ENCODE data around the gene FAIM2. TPM values are rescaled to one million over a fixed set of nuclear protein-coding genes. Genes with fewer than 3 reads are reported as not detected.
A peak's percentile ranks its signal among the peaks of the same experiment; 100 is the strongest.
"Not testable (repeated sequence)": the region's sequence is repeated elsewhere in the genome, so short reads cannot be mapped to it uniquely, and the experiment has no call there.

The FAIM2 gene
- total and polyA plus RNA-seq, 5 experiments from 2014 or later = 0.39 TPM; not detected in 4

GRCh38 chr12:49866859-49867569, 36.7 kb downstream of the FAIM2 start:
- Mint-ChIP-seq H3K36me3 (no peaks in the 10 kb centered on the region), H3K27me3 (peaks cover 0 to 6% (median 0%) of the 10 kb centered on the region in 5 donors), H3K27ac (peak overlapping the region in 1 of 10 donors; percentile 77), H3K4me3 (no peak overlapping the region), H3K9me3 (no peaks in the 10 kb centered on the region), H3K4me1 (peaks cover 0 to 5% (median 1%) of the 10 kb centered on the region in 4 donors)
- POLR2A ChIA-PET = interaction anchor here (0.5 to 1.2 kb wide), 2 partner anchors 125 to 336 kb away, joined by 3 to 4 read pairs; partner anchors contain the start of gene TMBIM6
- DNase-seq (peak; percentile 53 to 82 (median 69)), ATAC-seq (peak; percentile 77 to 89)

GRCh38 chr12:49865782-49866135, 37.9 kb downstream of the FAIM2 start:
- Mint-ChIP-seq H3K9me3 (no peaks in the 10 kb centered on the region), H3K4me3 (no peak overlapping the region), H3K27ac (no peak overlapping the region), H3K36me3 (no peaks in the 10 kb centered on the region), H3K4me1 (peaks cover 0 to 5% (median 1%) of the 10 kb centered on the region in 4 donors), H3K27me3 (peaks cover 0 to 6% (median 0%) of the 10 kb centered on the region in 5 donors)
- ATAC-seq = no peak
- POLR2A ChIA-PET = no interaction called here
- DNase-seq = no peak

GRCh38 chr12:49865109-49865781, 38.5 kb downstream of the FAIM2 start:
- Mint-ChIP-seq H3K9me3 (no peaks in the 10 kb centered on the region), H3K27me3 (peaks cover 0 to 6% (median 0%) of the 10 kb centered on the region in 5 donors), H3K4me1 (peaks cover 0 to 5% (median 1%) of the 10 kb centered on the region in 4 donors), H3K27ac (no peak overlapping the region), H3K36me3 (no peaks in the 10 kb centered on the region), H3K4me3 (no peak overlapping the region)
- POLR2A ChIA-PET = interaction anchor here (1.0 kb wide), 1 partner anchor 22 kb away, joined by 3 read pairs; the partner anchor contains the start of gene BCDIN3D
- DNase-seq = no peak
- ATAC-seq = no peak

- H3K9me3 Mint-ChIP-seq = peaks cover 0 to 3% (median 0%) of the 10 kb centered on the region in 9 donors
- no peak overlapping the region for H3K4me3 Mint-ChIP-seq
- H3K27me3 Mint-ChIP-seq = peaks cover 0 to 6% (median 2%) of the 10 kb centered on the region in 5 donors
- H3K4me1 Mint-ChIP-seq = peaks cover 0 to 5% (median 1%) of the 10 kb centered on the region in 4 donors
- no peaks in the 10 kb centered on the region for H3K36me3 Mint-ChIP-seq
- no peak for ATAC-seq
- no peak overlapping the region for H3K27ac Mint-ChIP-seq
- no peak for DNase-seq
- POLR2A ChIA-PET = interaction anchor here (1.0 kb wide), 1 partner anchor 22 kb away, joined by 3 read pairs; the partner anchor contains the start of gene BCDIN3D
Observed at GRCh38 chr12:49864798-49865090, 39.0 kb downstream of the FAIM2 start.

GRCh38 chr12:49863946-49864797, 39.5 kb downstream of the FAIM2 start:
- no peak for ATAC-seq
- peaks cover 0 to 5% (median 1%) of the 10 kb centered on the region in 4 donors for H3K4me1 Mint-ChIP-seq
- no peaks in the 10 kb centered on the region for H3K36me3 Mint-ChIP-seq
- no peak for DNase-seq
- no peak overlapping the region for H3K4me3 Mint-ChIP-seq
- peaks cover 0 to 7% (median 3%) of the 10 kb centered on the region in 5 donors for H3K27me3 Mint-ChIP-seq
- POLR2A ChIA-PET = interaction anchor here (1.0 kb wide), 1 partner anchor 21 kb away, joined by 3 read pairs; the partner anchor contains the start of gene BCDIN3D
- H3K9me3 Mint-ChIP-seq = peaks cover 0 to 4% (median 0%) of the 10 kb centered on the region in 9 donors
- no peak overlapping the region for H3K27ac Mint-ChIP-seq

- H3K4me3 Mint-ChIP-seq, H3K27ac Mint-ChIP-seq, ATAC-seq, H3K4me1 Mint-ChIP-seq, H3K36me3 Mint-ChIP-seq, POLR2A ChIA-PET, H3K9me3 Mint-ChIP-seq, H3K27me3 Mint-ChIP-seq, DNase-seq: not testable (repeated sequence)
Observed at GRCh38 chr12:49860921-49861320, 42.8 kb downstream of the FAIM2 start.

GRCh38 chr12:49855890-49856289, 47.8 kb downstream of the FAIM2 start:
- H3K9me3 Mint-ChIP-seq, H3K4me1 Mint-ChIP-seq, ATAC-seq, H3K27ac Mint-ChIP-seq, POLR2A ChIA-PET, H3K4me3 Mint-ChIP-seq, DNase-seq, H3K36me3 Mint-ChIP-seq: not testable (repeated sequence)
- peaks cover 0 to 20% (median 1%) of the 10 kb centered on the region in 5 donors for H3K27me3 Mint-ChIP-seq

- peaks cover 0 to 24% (median 3%) of the 10 kb centered on the region in 5 donors for H3K27me3 Mint-ChIP-seq
Observed at GRCh38 chr12:49854976-49855375, 48.7 kb downstream of the FAIM2 start.

GRCh38 chr12:49853671-49854070, 50.0 kb downstream of the FAIM2 start:
- no peak overlapping the region for H3K4me3 Mint-ChIP-seq
- H3K27me3 Mint-ChIP-seq = peaks cover 0 to 27% (median 0%) of the 10 kb centered on the region in 5 donors
- DNase-seq (no peak), ATAC-seq (no peak)
- no peak overlapping the region for H3K27ac Mint-ChIP-seq
- no peaks in the 10 kb centered on the region for H3K4me1 Mint-ChIP-seq
- POLR2A ChIA-PET = no interaction called here
- H3K9me3 Mint-ChIP-seq = no peaks in the 10 kb centered on the region
- H3K36me3 Mint-ChIP-seq = no peaks in the 10 kb centered on the region

More at GRCh38 chr12:49854976-49855375, 48.7 kb downstream of the FAIM2 start:
- POLR2A ChIA-PET = no interaction called here
- Mint-ChIP-seq H3K4me1 (no peaks in the 10 kb centered on the region), H3K27ac (peak overlapping the region in 1 of 10 donors; percentile 73), H3K36me3 (no peaks in the 10 kb centered on the region), H3K9me3 (peaks cover 0 to 4% (median 0%) of the 10 kb centered on the region in 9 donors), H3K4me3 (no peak overlapping the region)
- ATAC-seq = no peak
- no peak for DNase-seq

GRCh38 chr12:49847161-49847560, 56.5 kb downstream of the FAIM2 start:
- Mint-ChIP-seq H3K27ac (peak overlapping the region in 2 of 10 donors; percentile 24 to 57), H3K36me3 (no peaks in the 10 kb centered on the region), H3K4me3 (peak overlapping the region in 5 of 10 donors; percentile 13 to 76 (median 48)), H3K4me1 (peaks cover 6 to 27% (median 23%) of the 10 kb centered on the region in 4 donors), H3K27me3 (peaks cover 0 to 25% (median 0%) of the 10 kb centered on the region in 5 donors), H3K9me3 (no peaks in the 10 kb centered on the region)
- DNase-seq (no peak), ATAC-seq (no peak)
- POLR2A ChIA-PET = interaction anchor here (0.8 to 2.0 kb wide), 2 partner anchors 19 to 106 kb away, joined by 3 to 12 read pairs; partner anchors contain the start of genes NCKAP5L and TMBIM6

GRCh38 chr12:49846032-49846431, 57.7 kb downstream of the FAIM2 start:
- peaks cover 12 to 38% (median 33%) of the 10 kb centered on the region in 4 donors for H3K4me1 Mint-ChIP-seq
- DNase-seq = no peak
- no peak overlapping the region for H3K27ac Mint-ChIP-seq
- peaks cover 0 to 15% (median 0%) of the 10 kb centered on the region in 5 donors for H3K27me3 Mint-ChIP-seq
- ATAC-seq = no peak
- H3K36me3 Mint-ChIP-seq = no peaks in the 10 kb centered on the region
- H3K4me3 Mint-ChIP-seq = no peak overlapping the region
- POLR2A ChIA-PET = interaction anchor here (0.6 to 1.3 kb wide), 2 partner anchors 104 to 265 kb away, joined by 3 to 4 read pairs; no protein-coding TSS in a partner anchor
- H3K9me3 Mint-ChIP-seq = no peaks in the 10 kb centered on the region

- POLR2A ChIA-PET = interaction anchor here (0.5 to 8.4 kb wide), 5 partner anchors 16 to 1252 kb away, joined by 3 to 77 read pairs (median 6); partner anchors contain the start of genes NCKAP5L and TMBIM6
- Mint-ChIP-seq H3K36me3 (no peaks in the 10 kb centered on the region), H3K4me3 (peak overlapping the region in 7 of 10 donors; percentile 56 to 96 (median 93)), H3K9me3 (no peaks in the 10 kb centered on the region), H3K27me3 (peaks cover 0 to 4% (median 0%) of the 10 kb centered on the region in 5 donors), H3K27ac (peak overlapping the region in 8 of 10 donors; percentile 63 to 99 (median 94)), H3K4me1 (peaks cover 14 to 45% (median 38%) of the 10 kb centered on the region in 4 donors)
- no peak for ATAC-seq
- DNase-seq = no peak
Observed at GRCh38 chr12:49843876-49844437, 59.7 kb downstream of the FAIM2 start.
